GM12873 (cell line): ENCODE measurements around the gene TXLNG.

Source experiments
- TF ChIP-seq, protein P1 (sequence below): IDR thresholded peaks from 2 replicates; pipeline ENCODE4 v1.5.1; 2012; ENCODE audit warnings: low read depth, mild to moderate bottlenecking, moderate library complexity, low read length, control low read depth; ENCODE audit not compliant: insufficient read depth; ENCODE audit errors: missing control alignments

The TXLNG gene

DNA sequence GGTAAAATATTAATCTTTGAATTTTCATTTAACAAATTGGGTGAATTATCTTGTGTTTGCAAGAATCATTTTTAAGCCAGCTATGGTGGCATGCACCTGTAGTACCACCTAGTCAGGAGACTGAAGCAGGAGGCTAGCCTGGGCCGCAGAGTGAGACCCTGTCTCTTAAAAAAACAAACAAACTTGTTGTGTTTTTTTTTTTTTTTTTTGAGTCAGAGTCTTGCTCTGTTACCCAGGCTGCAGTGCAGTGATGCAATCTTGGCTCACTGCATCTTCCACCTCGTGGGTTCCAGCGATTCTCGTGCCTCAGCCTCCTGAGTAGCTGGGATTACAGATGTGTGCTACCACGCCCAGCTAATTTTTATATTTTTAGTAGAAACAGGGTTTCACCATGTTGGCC lies 2.2 kb downstream of the TXLNG start:
- TF ChIP-seq, protein P1, sequence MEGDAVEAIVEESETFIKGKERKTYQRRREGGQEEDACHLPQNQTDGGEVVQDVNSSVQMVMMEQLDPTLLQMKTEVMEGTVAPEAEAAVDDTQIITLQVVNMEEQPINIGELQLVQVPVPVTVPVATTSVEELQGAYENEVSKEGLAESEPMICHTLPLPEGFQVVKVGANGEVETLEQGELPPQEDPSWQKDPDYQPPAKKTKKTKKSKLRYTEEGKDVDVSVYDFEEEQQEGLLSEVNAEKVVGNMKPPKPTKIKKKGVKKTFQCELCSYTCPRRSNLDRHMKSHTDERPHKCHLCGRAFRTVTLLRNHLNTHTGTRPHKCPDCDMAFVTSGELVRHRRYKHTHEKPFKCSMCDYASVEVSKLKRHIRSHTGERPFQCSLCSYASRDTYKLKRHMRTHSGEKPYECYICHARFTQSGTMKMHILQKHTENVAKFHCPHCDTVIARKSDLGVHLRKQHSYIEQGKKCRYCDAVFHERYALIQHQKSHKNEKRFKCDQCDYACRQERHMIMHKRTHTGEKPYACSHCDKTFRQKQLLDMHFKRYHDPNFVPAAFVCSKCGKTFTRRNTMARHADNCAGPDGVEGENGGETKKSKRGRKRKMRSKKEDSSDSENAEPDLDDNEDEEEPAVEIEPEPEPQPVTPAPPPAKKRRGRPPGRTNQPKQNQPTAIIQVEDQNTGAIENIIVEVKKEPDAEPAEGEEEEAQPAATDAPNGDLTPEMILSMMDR = no peak

DNA sequence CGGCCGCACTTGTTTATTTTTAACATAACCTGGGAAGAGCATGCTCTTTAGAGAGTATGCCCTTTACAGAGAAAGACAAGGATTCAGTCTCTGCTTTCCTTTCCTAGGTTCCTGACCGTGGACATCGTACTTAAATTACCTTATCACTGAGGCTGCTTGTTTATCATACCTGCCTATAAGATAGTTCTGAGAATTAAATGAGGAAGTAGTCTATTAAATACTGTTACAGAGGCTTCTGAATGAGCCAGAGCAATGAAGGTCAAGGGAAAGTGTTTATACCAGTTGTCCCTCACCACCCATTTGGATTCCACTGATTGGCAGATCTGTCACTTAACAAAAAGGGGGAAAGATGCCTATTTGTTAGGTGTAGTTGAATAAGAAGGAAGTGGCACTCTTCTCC lies 10.0 kb downstream of the TXLNG start:
- TF ChIP-seq, protein P1 = no peak

DNA sequence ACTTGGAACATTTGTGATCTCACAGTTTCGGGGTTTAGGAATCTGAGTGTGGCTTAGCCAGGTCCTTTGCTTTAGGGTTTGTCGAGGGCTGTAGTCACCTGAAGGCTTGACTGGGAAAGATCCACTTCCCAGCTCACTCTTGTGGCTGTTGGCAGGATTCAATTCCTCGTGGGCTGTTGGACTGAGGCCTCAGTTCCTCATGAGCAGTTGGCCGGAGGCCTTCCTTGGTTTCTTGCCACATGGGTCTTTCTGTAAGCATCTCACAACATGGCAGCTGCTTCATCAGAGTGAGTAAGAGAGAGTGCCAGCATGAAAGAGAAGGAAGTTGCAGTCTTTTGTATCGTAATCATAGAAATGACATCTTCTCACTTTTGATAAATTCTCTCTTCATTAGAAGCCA lies 11.1 kb downstream of the TXLNG start:
- TF ChIP-seq, protein P1 = no peak

DNA sequence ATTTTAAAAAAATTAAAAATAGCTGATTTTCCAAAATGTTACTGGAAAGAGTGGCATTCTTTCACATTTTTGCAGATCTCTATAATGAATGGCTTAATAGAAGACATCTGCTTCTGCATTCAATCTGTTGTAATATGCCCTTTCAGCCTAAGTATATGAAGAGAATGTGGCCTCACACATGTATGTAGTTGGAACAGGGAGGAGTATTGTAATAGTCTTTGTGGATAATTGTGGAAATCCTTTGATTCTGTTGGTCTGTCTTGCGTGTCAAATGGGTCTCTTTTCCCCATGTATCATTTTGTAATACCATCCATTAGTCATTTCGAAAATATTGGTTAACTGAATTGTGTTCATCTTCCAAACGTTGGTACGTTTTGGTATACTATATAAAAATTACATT lies 11.6 kb downstream of the TXLNG start:
- TF ChIP-seq, protein P1 = no peak

DNA sequence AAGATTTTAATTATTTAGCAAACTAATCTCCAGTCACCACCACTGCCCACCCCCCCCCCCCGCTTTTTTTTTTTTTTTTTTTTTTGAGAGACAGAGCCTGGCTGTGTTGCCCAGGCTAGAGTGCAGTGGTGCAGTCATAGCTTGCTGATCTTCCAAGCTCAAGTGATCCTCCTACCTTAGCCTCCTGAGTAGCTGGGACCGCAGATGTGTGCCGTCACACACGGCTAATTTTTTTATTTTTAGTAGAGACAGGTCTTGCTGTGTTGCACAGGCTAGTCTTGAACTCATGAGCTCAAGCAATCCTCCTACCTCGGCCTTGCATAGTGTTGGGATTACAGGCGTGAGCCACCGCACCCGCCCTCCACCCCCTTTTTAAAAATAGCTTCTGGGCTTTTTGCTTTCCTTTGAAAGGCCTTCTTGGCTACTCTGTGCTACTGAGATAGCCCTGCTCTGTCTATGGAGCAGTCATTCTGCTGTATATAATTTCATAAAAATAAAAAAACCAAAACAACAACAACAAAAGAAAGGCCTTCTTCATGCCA lies 18.7 kb downstream of the TXLNG start:
- TF ChIP-seq, protein P1 = no peak

DNA sequence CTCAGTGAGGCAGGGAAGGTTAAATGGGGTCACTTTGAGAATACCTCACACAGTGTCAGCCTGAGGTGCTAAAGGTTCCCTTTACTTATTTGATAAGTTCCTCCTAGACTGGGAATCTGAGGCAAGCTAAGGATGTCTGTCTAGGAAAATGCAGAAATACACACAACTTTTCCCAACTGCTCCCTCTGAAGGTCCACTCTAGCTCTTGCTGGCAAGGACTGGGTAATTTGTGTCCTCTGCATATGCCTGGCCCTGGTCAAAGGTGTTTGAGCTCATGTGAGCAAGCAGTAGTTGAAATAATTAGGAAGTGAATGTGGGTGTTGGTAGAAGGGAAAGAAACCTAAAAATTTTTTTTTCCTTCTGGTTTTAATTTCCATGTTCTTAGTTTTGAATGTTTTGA lies 21.3 kb downstream of the TXLNG start:
- TF ChIP-seq, protein P1 = no peak

DNA sequence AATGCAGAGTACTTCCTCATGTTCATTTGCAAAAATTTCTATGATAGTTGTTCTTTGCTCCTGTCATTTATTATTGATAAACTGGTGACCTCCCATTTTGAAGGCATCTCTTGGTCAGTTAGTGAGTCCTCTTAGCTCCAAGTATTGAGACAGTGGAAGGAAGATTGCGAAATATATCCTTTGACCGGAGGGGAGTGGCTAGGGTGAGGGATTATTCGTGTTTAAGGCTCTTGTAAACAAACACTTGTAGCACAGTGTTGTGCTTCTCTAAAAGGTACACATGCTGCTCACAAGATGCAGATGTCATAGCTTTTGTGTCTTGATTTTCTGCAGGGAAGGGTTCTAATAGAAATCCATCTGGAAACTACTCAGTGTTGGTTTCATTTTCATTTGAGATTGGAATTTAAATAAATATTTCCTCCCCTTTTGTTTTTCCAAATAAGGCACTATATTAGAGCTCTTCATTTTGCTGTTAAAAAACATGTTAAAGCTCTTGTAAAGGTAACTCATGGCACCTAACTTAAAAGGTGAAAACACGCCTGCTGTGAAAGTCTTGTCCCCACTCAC lies 21.8 kb downstream of the TXLNG start:
- TF ChIP-seq, protein P1 = no peak
